ENCODE data around the gene TEX22.
A peak's percentile ranks its signal among the peaks of the same experiment; 100 is the strongest.

TEX22 gene

DNA sequence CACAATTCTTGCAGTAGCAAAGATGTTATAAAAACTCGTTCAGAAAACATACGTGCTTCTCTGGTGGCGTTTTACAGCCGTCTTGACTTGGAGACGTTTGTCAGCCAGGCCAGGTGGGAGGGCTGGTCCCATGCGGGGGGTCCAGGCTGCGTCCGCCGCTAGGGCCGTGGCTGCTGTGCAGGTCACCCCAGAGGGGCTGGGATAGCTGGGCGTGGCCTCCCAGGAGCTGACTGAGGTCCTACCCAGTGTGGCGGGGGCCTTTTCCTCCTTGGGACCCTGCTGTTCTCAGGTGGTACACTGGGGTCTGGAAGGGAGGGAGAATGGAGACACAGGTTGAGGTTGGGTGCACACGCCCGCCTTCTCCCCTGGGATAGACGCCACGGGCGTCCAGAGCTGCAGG lies 46.5 kb downstream of the TEX22 start:
- no peak for DNase-seq

DNA sequence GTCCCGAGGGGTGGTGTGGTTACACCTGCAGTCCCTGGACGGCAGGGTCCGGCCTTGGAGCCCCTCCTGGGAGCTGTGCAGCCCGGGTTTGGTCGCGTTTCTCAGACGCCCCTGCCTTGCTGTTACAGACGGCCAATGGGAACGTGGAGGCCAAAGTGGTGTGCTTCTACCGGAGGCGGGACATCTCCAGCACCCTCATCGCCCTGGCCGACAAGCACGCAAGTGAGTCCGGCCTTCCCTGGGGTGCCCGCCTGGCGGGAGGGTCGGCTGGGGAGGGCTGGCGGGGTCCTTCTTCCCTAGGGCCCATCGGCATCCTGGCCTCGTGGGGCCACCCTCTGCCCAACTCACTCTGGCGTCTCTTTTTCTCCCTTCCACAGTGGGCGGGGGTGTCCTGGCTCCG lies 47.0 kb downstream of the TEX22 start:
- no peak for DNase-seq

DNA sequence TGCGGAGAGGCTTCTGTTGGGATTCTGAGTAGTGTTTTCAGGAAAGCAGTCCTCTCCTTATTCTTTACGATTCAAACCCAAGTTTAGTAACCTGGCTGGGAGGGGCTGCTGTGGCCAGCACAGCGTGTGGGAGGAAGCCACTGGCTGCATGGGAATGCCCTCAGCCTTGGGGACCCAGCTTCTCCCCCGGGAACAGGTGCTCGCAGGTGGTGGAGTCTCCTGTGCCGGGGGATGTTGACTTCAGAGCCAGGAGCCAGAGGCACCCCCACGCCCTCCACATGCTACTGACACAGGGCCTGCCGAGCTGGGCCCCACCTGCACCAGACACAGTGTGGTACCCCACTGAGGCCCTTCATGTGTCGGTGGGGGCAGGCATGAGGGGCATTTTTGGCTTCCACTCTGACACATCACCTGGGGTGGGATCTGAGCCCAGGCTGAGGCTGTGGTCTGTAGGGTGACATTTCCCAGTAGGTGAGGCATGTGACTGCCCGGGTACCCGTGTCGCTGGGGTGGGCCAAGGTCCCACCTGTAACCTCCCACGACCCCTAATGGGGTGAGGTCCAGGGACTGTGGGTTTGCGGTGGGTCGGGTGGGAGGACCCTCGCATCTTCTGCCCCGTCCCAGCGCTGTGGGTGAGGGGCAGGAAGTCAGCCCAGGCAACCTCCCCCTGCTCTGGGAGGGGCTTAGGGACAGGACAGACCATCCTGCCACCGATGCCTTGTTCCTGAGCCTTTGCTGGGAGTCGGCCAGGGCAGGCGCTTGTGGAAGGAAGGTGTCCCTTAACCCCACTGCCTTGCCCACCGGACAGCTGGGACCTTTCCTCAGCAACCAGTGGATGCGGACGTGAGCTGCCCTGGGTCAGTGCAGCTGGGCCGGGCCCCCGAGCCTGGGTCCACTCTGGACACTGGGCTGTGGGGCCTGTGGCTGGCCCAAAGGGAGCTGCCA lies 47.8 kb downstream of the TEX22 start:
- no peak for DNase-seq

DNA sequence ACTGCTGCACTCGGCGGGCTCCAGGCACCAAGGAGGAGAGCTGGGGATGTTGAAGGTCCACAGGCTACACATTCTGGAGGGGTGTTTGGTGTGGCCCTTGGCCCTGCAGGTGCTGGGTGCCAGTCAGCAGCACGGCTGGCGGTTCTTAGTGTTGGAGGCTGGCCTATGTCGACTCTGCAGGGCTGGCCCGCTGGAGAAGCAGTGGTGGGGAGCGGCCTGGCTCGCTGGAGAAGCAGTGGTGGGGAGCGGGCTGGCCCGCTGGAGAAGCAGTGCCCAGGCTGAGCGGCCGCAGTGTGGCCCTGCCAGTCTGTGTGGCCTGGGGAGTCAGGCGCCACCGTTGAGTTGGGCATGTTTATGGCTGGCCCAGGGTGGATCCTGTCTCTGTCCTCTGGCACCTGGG lies 48.6 kb downstream of the TEX22 start:
- no peak for DNase-seq

DNA sequence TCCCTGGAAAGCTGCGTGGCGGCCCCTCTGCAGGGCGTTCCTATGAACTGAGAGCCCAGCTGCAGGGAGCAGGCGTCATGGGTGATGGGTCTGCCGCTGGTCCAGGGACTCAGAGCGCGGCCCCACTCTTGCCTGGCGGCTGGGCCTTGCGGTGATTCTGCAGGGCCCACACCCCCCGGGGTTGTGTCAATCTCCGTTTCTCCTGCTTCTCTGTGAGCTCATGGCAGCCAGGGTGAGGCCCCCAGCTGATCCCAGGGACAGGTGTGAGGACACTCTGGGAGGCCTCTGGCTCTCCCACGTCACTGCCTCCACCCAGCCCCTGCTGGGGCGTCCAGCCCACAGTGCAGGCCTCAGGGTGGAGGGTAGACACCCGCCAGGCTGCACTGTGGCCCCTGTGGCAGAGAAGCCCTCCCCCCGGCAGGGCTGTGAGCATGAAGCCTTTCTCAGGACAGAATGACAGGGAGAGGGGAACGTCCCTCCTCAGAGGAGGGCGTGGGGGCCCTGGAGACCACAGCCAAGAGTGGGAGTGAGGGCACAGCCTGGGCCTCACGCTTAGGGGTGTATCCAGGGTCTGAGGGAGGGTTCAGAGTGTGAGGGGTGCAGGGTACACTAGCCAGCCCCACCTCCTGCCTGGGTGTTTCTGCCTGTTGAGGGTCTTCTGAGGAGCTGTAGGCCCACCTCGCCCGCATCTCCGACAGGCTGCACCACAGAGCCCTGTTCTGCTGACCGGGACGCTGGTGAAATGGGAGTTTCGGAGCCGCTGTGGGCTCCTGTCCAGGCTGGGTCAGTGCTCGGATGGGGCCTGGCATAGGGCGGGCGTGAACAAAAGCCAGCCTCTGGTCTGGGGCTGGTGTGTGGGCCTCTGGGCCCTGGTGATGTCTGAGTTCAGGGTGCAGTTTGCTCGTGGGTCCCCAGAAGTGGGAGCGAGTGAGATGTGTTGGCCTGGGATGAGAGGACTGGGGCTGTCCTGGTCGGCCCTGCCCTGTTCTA lies 49.6 kb downstream of the TEX22 start:
- DNase-seq = no peak

DNA sequence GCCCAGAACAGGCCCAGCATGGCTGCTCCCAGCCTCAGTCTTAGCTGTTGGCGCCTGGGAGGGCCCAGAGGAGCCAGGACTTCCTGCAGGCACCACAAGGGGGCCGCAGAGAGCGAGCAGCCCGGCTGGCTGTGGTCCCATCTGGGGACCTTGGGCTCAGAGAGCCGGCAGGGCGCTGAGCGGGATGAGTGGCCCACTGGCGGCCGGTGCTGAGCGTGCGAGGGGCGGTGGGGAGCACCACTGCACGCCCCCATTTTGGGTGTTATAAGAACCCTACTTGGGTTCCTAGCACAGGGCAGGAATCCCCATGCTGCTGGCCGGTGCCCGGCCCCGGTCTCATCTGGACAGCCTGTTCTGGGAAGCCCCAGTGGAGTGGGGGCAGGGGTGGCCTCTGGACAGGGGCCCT lies 50.4 kb downstream of the TEX22 start:
- DNase-seq = peak; percentile 22

DNA sequence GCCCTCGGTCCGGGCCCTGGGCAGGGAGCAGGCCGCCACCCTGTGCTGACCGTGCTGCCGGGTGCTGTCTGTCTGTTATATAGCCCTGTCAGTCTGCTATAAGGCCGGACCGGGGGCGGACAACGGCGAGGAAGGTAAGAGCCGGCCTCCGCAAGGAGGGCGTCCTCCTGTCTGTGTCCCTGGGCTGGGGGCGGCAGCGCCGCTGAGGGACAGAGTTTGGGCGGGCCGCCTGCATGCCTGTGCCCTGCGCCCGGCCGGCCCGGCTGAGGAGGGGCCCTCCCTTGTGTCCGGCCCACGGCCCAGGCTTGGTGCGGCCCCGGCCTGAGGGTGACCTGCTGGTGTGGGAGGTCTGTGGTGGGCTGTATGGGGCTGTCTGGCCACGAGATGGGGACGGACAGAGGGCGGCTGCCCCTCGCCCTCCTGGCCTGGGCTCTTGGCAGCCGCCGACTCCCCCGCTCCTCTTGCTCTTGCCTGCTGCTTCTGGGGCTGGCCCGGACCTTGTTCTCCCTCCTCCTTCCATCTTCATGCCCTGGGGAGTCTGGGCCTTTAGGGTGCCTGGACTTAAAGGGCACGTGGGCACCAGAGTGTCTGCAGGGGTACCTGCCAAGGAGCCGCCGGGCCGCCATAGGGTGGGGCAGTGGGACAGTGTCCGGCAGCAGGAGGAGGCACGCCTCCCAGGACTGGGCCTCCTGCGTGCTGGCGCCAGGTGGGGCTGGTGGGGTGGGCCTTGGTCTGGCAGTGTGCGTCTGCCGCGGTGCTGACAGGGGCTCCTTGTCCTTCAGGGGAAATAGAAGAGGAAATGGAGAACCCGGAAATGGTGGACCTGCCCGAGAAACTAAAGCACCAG lies 51.2 kb downstream of the TEX22 start:
- no peak for DNase-seq

DNA sequence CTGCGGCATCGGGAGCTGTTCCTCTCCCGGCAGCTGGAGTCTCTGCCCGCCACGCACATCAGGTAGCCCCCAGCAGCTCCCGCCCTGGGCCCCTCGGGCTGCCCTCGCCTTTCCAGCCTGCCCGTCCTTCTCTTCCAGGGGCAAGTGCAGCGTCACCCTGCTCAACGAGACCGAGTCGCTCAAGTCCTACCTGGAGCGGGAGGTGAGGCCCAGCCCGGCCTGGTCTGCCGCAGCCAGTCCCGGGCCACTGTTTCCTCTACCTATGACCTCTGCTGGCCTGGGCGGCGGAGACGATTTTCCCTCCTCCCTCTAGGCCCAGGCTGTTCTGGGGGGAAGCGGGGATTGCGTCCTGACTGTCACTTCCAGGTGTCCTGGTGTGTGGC lies 51.8 kb downstream of the TEX22 start:
- no peak for DNase-seq

DNA sequence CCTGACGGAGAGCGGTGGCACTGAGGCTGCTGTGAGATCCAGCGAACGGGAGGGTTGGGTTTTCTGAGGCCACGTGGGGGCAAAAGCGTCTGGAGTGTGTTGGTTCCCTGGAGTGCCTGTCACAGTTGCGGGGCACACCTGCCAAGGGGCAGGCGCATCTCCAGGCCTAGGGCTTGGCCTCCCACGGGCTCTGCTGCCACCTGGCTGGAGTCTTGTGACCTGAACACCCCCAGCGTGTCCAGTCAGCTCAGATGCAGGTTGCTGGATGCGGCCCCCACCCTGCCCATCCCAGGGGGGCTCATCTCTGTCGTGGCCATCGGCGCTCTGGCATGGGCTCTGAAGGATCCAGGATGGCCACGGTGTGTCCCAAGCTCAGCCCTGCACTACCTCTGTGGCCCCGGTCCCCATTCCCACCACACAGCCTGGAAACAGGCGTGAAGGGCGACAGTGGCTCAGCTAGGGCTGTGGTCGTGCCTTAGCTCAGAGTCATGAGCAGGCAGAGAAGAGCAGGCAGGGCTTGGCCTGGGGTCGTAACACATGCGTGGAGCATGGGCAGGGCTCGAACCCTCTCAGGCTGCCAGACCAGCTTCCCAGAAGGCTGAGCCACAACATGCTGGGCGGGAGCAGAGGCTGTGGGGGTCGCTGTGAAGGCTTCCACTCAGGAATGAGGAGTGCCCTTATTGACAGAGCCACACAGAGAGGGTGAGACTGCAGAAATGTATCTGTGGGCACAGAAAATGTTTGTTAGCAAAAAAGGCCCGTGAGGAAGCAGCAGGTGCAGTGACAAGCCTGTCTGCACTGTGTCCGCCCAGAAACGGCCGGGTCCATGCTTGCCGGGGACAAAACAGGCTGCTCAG lies 52.8 kb downstream of the TEX22 start:
- no peak for DNase-seq

DNA sequence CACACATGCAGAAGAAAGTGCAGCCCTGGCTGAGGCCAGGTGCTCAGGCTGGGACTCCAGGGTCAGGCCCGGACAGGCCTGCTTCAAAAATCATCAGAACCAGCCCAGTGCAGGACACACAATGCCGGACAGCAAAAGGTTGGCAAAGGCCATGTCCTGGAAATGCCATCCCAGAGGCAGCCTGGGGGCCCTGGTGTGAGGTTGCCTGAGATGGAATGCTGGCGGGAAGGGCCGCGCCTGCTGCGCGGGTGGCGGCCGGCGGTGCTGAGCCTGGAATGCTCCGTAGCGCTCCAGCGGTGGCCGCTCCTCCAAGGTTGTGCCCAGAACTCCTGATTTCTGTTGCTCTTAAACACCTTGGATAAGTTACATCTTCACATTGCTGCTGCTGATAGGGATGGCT lies 54.6 kb downstream of the TEX22 start:
- no peak for DNase-seq

DNA sequence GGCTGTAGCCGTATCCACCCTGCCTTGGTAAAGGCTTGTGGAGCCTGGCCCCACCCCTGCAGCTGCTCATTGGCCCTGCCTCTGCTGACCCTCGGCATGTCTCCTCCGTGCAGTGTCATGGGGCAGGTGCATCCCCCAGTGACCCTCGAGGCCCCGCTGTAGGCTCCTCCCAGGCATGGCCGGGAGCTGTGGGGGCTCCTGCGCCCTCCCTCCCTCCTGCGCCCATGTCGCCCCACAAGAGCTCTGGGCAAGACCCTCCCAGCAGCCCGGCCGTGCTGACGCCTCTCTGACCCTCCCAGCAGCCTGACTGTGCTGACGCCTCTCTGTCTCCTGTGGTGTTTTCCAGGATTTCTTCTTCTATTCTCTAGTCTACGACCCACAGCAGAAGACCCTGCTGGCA lies 55.5 kb downstream of the TEX22 start:
- no peak for DNase-seq

DNA sequence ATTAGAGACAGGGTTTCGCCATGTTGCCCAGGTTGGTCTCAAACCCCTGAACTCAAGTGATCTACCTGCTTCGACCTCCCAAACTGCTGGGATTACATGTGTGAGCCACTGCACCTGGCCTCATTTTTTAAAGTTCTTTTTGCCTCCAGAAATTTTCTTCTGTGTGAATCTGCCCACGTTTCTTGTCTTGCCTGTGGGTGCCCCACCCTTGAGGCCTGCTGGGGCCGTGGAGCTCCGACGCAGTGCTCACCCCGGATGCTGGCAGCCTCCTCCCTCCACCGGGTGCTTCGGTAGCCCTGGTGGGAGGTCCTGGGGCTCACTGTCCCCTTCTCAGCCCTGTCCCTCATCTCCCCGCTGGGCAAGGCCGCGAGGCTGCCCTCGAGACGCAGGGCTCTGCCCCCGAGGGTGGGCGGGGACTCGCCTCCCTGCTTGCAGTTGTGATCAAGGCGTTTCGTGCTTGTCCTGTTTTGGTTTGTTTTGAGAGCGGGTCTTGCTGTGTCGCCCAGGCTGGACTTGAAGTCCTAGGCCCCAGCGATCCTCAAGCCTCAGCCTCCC lies 56.8 kb downstream of the TEX22 start:
- no peak for DNase-seq

DNA sequence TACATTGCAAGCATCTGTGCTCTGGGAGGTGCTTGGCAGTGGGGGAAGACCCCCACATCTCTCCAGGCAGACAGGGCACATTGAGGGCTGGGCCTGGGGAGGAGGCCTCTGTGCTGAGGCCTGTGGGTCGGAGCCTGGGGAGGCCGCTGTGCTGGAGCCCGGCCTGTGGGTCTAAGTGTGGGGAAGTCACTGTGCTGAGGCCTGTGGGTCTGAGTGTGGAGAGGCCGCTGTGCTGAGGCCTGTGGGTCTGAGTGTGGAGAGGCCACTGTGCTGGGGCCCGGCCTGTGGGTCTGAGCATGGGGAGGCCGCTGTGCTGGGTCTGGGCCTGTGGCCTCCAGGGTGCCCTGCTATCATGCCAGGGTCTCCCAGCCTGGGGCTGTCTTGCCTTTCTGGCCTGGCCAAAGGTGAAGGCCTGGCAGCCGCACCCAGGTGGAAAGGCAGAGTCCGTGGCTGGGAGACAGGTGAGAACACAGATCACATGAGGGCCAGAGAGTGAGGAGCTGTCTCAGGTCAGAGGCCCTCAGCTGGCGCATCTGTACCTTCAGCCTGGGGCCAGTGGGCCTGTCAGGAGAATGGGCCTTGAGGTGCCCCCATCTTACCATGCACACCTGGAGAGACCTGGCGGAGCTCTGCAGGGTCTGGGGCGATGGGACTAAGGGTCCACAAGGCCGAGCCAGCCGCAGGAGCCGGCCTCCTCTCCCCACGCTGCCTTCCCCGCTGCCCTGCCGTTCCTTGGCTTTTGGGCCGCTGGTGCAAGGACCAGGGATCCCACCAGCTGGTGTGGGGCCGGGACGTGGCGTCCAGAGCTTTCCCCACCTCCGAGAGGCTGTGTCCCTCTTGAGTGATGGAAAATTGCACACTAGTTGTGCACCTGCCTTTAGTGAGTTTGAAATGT lies 57.7 kb downstream of the TEX22 start:
- DNase-seq = no peak

DNA sequence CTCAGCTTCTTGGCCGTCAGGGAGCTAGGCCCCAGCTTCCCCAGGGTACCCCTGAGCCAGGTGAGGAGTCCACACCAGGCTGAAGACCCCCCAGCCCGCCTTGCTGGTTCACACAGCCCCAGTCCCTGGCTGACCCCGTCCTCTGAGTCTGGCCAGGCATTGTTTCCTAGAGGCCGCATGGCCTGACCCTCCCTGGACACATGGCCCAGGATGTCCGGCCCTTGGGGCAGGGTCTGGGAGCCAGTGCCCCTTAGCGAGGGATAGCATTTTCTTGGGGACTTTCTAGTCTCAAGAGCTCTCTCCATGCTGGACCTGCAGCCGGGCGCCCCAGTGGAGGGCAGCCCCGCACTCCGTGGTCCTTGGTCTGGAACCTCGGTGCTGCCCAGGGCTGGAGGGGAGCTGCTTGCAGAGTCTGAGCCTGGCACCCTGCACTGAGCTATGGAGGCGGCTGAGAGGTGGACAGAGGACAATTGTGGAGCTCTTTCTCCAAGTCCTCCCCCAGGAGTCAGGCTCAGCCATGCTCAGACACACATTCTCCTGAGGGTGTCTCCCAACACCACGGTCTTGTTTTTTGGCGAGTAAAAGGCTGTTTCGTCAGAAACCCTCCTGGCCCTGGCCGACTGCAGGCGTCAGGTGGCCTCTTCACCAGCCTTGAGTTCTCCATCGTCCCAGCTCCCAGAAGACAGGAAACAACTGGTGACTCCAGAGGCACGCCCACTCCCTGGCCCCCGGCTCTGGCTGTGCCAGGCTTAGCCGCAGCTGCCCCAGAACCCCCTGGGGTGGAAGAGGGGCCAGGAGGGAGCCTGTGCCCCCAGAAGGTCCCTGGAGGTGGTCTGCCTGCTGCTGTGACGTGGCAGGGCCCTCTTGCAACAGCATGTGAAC lies 58.6 kb downstream of the TEX22 start:
- DNase-seq = no peak

DNA sequence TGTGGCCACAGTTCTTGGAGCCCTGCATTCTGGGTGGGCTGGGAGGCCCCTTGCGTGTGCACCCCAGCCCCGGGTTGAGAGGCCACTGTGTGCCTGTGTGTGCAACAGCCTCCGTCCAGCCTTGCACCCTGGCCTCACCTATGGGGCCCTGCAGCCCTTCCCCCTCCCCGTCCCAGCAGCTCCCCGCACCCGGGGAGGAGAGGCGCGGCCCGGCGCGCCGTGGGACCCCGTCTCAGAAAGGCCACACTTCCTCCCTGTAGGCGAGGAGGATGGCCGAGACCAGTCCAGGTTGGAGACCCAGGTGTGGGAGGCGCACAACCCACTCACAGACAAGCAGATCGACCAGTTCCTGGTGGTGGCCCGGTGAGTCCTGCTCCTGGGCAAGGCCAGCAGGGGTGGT lies 59.7 kb downstream of the TEX22 start:
- DNase-seq = no peak

DNA sequence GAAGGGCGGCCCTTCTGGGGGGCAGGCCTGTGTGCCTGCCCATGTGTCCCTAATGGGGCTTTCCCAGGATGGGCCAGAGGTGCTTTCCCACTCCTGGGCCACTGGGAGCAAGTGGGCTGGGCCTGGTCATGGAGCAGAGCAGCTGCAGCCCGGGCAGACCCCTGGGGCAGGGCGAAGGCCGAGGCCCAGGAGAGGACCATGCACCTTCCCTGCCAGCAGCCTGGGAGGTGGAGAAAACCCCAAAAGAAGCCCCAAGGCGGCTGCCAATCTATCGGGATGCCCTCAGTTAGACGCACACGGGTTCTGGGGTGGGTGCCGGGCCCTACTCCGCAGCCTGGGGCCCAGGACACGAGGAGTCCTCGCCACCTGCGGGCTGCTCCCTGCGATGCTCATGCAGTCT lies 60.2 kb downstream of the TEX22 start:
- DNase-seq = no peak

DNA sequence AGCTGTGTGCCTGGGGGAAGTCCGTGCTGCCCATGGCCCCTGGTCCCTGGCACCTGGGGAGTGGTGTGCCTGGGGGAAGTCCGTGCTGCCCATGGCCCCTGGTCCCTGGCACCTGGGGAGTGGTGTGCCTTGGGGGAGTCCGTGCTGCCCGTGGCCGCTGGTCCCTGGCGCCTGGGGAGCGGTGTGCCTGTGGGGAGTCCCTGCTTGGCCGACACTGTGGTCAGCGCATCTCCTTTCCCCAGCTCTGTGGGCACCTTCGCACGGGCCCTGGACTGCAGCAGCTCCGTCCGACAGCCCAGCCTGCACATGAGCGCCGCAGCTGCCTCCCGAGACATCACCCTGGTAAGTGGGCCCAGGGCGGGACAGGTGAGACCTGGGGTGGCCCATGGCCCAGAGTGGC lies 61.8 kb downstream of the TEX22 start:
- DNase-seq = no peak

DNA sequence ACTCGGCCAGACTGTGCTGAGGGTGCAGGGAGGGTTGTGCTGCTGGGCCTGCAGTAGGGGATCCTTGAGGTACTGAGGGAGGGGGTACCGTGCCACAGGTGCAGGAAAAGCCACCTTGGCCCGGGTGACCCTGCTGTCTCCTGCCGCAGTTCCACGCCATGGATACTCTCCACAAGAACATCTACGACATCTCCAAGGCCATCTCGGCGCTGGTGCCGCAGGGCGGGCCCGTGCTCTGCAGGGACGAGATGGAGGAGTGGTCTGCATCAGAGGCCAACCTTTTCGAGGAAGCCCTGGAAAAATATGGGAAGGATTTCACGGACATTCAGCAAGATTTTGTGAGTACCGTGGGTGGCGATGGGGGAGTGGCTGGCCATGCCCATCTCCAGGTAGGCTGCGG lies 62.3 kb downstream of the TEX22 start:
- DNase-seq = no peak

DNA sequence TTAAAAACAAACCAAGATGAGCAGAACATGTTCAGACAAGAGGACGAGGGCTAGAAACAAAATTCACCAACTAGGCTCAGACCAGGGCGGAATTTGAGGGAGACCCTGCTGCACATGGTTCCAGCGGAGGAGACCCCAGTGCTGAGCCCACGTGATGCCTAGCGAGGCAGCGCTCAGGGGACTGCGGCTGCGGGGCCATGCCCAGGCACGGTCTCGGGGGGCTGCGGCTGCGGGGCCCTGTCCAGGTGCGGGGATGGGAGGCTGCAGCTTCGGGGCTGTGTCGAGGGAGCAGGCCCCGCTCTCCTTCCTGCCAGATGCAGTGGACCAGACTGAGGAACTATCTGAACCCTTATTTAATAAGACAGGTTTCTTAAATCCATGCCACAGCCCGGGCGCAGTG lies 63.6 kb downstream of the TEX22 start:
- DNase-seq = no peak

All from NCI-H226 (cell line).